IPS-NIHi7 (cell line): ENCODE measurements around the gene PCNX3.

Experiments
- DNase-seq: peaks from one replicate; pipeline ENCODE4 v3.0.0; 2012; ENCODE audit warnings: mixed read lengths; ENCODE audit errors: extremely low spot score

The PCNX3 gene

DNA sequence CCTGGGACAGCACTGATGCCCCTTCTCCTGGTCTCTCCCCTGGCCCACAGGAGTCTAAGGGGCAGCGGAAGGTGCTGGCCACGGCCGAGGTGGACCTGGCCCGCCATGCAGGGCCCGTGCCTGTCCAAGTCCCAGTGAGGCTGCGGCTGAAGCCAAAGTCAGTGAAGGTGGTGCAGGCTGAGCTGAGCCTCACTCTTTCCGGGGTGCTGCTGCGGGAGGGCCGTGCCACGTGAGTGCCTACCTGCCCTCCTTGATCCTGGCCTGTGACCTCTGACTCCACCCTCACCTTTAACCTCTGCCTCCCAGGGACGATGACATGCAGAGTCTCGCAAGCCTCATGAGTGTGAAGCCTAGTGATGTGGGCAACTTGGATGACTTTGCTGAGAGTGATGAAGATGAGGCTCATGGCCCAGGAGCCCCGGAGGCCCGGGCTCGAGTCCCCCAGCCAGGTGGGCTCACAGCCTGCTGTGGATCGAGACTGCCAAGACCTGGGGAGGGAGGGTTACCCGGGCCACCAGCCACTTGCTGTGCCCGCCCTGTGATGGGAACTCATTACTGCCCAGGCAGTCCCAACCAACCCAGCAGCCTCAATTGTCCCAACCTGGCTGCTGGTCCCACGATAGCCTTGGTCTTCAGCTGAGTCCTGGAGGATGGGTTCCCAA lies 35.4 kb upstream of the PCNX3 start:
- no peak for DNase-seq

DNA sequence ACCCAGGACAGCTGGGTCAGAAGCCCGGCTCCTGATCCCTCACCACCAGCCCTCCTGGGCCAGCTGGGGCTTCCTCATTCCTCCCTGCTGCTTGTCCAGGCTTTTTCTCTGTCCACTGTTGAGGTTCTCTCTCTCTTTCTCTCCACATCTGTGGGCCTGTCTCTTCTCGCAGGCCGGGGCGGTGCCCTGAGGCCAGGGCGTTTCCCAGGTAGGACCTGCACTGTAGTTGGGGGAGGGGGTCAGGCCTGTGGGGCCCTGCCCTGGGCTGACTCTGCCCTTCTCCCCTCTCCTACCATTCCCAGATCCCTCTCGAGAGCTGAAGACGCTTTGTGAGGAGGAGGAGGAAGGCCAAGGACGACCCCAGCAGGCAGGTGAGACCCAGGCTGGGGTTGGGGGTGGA lies 34.8 kb upstream of the PCNX3 start:
- no peak for DNase-seq

DNA sequence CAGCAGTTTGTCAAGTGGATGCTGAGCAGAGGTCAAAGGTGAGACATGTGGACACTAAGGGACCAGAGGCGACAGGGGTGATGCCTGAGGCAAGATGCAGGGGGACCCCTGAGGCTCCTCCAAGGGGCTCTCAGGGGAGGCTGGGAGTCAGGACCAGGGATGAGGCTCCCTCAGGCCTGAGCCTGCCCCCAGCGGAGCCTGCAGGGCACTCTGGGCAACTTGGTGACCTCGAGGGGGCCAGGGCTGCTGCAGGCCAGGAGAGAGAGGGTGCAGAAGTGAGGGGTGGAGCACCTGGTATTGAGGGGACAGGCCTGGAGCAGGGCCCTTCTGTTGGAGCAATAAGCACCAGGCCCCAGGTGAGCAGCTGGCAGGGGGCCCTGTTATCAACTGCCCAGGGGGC lies 33.6 kb upstream of the PCNX3 start:
- DNase-seq, result no peak

DNA sequence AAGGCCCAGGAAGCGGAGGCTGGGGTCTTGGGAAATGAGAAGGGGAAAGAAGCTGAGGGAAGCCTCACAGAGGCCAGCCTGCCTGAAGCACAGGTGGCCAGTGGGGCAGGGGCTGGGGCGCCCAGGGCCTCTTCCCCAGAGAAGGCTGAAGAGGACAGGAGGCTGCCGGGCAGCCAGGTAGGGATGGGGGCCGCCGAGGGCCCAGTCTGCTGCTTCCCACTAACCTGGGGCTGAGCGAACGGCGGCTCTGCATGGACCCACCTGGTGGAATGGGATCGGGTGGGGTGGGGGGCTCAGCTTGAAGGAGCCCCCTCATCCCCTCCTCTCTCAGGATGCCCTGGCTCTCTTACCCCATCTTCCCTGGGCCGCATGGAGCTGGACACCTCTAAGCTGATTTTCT lies 32.0 kb upstream of the PCNX3 start:
- no peak for DNase-seq

DNA sequence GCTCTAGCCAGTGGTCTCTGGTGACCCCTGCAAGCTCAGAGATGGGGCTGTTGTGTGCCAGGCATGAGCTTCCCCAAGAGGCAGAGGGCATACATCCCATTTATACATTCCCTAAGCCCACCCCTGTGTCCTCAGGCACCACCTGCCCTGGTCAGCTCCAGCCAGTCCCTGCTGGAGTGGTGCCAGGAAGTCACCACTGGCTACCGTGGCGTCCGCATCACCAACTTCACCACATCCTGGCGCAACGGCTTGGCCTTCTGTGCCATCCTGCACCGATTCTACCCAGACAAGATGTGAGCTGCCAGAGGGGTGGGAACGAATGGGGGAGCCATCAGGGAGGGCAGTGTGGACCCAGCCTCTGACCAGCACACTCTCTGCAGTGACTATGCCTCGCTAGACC lies 31.5 kb upstream of the PCNX3 start:
- DNase-seq, result no peak

DNA sequence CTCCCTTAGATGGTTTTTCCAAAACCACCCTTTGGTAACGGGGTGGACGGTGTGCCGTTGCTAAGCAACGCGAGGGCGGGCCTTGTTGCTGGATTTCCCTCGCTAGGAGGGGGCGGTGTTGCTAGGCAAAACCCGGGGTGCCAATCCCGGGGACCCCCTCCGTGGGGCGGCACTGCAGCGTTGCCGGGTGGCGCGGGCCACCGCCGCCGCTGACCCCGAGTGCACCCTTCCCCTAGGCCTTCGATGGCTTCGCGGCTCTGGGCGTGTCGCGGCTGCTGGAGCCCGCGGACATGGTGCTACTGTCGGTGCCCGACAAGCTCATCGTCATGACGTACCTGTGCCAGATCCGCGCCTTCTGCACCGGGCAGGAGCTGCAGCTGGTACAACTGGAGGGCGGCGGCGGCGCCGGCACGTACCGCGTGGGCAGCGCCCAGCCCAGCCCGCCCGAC lies 30.8 kb upstream of the PCNX3 start:
- no peak for DNase-seq

DNA sequence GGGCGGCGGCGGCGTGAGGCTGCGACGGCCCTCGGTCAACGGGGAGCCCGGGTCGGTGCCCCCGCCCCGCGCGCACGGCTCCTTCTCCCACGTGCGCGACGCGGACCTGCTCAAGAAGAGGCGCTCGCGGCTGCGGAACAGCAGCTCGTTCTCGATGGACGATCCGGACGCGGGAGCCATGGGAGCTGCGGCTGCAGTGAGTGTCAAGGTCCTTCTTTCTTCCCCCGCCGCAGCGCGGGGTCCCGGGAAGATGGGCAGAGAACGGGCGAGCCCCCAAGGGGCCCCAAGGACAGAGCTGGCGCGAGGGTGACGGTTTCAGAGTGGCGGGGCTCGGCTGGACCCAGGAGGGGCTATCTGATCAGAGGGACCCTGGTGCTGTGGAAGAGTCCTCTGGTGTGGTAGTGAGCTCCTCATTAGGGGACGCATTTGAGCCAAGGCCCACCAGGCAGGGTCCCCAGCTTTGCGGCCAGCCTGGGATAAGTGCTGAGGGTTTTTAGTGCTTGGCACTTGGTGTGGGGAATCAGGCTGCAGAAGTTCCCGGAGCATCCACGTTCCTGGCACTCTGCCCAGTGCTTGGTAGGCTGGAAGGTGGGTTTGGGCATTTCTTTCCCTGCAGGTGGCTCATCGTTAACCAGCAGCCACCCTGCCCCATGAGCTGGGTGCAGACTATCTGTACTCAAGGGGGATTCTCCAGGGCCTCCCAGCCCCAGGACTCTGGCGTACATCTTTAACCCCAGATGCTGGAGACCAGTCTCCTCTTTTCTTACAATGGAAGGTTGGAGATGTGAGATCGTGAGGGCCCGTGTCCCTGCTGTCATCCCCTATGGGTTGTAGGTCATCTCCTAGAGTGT lies 30.0 kb upstream of the PCNX3 start:
- no peak for DNase-seq

DNA sequence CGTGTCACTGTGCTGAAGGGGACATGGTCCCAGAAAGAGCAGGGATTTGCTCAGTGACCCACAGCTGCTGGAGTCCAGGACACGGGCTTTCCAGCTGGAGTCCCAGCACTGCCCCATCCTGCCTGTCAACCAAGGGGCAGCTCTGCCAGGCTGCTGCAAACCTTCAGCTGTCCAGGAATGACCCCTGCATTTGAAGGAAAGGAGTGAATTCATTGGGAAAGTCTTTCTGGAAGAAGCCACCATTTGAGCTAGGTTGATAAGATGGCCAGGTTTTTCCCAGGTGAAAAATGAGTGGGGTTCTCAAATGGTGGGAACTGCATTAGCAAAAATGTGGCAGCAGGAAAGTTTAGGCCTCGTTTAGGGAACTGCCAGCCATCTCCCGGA lies 29.3 kb upstream of the PCNX3 start:
- DNase-seq, result no peak

DNA sequence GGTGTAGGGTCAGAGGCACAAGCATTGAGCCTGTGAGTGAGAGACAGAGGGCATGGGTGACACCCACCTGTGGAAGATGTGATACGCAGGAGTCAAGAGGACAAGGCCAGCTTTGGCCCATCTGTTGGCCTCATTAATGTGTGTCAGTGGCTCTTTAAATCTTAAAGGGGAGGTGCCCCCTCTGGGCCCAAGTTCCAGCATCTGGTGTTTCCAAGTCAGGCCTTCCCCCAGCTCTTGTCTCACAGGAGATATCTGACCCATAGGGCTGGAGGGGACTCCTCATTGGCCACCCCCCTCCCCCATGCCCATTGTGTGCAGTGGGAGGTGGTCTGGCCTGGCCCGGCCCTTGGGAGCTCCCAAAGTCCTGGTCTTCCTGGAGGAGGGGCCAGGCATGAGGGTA lies 28.9 kb upstream of the PCNX3 start:
- DNase-seq, result peak; percentile 46

DNA sequence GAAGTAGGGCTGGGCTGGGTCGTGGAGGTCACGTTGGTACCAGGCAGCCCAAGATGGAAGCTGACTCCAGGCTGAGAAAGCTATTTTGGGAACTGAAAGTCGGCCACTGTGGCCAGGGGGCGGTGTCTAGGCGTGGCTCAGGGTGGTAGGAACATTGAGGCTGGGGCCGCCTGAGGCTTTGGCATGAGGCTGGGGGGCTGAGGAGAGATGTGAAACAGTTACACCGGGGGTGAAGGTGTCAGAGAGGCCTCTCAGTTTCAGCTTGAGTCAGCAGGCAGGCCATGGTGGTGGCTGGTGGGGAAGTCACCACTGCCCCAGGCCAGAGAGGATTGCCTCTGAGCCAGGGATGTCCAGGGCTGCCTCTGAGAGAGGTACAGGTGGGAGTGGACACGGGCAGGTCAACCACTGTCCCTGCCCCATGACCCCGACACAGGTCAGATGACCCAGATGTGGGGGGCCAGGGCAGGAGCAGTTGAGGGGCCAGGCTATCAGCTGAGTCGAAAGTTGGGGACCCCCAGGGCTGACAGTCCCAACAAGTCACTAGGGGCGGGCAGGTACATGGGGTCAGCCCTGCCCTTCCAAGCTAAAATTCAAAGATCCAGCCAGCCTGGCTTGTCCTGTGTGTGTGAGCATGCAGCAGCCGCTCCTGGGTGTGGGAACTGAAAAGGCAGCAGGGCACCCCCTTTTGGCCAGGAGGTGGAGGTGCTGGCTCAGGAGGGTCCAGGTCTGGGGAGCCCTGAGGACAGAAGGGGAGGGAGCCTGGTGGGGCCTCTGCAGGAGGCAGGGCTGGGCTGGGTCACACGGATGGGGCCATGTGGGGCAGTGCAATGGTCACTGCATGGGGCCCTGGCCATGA lies 27.1 kb upstream of the PCNX3 start:
- peak; percentile 87 for DNase-seq

DNA sequence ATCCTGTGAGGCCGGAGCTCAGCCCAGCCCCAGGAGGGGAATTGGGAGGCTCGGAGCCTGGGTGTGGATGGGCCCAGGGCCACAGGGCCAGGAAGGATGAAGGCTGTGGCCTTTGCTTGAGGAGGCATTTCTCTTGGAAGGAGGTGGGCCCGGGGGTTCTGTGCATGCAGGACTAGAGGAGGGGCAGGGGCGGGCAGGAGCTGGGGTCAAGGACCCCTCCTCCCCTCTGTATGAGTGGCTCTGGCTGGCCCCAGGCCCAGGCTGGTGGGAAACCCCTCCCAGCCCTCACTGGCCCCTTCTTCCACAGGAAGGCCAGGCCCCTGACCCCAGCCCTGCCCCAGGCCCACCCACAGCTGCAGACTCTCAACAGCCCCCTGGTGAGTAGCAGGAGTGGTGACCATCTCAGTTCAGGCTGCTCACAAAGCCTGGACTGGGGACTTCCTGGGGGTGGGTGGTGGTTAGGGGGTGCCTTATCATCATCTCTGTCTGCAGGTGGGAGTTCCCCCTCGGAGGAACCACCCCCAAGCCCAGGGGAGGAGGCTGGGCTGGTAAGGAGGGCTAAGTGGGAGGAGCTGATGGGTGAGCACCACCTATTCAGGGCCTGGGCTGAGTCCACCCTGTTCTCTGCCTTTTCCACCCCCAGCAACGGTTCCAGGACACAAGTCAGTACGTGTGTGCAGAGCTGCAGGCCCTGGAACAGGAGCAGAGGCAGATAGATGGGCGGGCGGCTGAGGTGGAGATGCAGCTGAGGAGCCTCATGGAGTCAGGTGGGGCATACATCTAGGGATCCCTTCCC lies 25.9 kb upstream of the PCNX3 start:
- no peak for DNase-seq

DNA sequence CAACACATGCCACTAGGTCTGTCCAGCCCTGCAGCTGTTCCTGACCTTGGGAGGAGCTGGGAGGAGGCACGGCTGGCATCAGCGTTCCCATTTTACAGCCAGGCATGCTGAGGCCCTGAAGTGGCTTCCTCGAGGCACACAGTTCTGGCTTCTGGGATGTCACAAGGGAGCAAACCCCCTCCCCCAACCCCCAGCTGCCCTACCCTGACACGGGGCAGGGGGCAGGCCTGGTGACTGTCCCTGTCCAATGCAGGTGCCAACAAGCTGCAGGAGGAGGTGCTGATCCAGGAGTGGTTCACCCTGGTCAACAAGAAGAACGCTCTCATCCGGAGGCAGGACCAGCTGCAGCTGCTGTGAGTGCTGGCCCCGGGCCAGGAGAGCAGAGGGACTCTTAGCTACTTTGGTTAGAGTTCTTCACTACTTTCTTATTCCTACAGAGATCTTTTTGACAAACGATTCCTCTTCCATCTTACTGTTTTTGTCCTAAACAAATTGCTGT lies 25.3 kb upstream of the PCNX3 start:
- no peak for DNase-seq

DNA sequence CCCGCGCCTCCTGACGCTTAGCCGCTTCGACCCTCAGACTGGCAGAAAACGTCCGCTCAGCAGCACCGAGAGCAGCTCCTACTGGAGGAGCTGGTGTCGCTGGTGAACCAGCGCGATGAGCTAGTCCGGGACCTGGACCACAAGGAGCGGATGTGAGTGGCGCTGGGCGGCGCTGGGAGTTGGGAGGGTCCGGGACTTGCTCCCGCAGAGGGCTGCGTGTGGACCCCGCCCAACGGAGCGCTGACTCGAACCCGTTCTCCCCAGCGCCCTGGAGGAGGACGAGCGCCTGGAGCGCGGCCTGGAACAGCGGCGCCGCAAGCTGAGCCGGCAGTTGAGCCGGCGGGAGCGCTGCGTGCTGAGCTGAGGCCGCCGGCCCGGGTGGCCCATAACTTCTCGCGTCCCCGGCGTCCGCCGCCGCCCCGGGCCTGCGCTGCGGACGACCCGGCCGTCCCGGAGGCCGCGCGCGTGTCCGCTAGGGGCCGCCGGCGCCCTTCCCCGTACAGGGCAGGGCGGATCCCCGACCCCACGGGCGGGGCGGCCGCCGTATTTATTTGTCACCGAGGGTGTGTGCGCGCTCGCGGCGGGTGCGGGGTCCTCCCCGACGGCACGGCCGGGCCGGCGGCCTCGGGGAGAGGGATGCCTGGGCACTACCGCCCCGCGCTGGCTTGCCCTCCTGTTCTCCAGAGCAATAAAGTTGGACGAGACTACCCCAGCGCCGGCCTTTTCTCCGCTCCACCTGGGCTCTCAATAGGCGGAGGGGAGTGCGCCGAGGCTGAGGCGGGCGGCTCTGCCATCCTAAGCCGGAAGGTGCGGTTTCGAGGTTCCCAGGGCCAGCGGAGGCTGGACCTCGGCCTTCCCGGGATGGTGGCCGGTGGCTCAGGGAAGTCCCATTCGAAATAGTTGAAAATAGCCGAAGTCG lies 23.4 kb upstream of the PCNX3 start:
- peak; percentile 79 for DNase-seq

DNA sequence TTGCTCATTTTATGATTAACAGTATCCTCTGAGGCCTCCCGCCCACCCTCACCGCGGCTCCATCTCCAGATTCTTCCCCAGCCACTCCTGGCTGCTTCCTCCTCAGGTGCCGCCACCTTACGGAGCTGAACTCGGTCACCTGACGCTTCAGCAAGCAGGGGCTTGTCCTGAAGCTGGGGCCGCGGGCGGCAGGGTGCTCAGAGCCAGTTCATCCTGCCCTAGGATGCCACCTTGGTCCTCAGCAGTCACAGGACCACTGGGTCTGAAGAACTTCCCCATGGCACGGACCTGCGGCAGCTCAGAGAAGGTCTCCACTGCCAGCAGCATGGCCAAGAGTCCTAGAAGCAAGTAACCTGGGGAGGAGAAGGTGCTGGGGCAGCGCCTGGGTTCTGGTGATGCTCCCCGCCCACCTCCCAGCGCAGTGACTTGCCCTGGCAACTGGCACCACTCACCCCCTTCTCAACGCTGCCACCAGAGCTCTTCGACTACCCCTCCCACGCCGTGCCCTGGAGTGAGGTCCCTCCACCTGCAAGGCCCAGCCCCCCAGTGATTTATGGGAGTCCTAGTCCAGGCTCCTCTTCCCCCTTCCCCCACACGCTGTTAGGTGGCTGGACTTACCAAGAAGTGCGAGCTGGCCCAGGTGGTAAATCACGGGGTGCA lies 22.6 kb upstream of the PCNX3 start:
- no peak for DNase-seq

DNA sequence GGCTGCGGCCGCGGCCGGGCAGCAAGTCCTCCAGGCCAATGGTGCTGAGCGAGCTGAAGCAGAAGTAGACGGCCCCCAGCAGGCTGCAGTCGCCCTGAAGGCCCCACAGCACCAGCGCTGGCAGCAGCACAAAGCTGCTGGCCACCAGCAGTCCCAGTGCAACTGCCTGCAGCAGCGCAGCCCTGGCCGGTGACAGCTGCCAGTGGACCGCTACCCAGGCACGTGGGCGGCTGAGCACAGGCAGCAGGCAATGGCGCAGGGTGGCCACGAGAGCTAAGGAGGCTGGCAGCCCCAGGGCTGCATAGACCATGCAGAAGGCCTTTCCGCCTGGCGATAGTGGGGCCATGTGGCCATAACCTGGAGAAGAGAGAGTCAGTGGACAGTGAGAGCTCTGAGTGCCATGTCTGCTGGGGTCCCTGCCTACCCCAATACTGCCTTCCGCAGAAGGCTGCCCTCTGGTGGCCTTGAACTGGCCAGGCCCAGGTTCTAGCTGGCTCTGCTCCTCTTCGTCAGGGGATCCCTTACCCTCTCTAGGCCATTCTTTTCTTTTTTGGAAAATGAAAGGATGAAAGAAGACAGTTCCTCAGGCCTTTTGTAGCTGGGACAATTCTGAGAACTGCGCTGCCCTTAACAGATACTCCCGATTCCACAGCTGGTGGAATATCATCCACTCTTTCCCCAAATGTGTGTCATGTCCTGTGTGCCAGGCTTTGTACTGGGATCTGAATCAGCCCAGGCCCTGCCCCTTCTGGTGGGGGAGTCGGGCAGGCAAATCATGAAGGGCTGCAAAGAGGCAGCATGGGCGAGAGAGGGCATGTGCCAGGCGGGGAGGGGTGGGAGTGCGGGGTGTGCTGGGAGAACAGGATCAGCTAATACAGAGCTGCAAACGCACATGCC lies 21.8 kb upstream of the PCNX3 start:
- peak; percentile 78 for DNase-seq

DNA sequence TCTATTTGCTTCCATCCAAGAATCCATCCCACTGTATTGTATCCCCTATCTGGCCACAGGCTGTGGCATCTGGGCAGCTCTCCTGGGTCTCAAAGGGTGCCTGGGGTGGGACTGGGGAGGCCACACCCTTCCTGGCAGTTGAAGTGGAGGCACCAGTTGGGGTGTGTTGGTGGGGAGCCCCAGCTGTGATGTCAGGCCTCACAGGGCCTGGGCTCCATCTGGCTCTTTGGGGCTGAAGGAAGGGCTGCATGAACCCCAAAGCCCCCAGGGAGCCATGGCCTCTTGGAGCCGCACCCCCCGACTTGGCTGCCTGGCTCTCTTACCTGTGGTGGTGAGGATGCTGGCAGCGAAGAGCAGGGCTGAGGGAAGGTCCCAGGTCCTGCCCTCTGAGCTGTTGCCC lies 20.4 kb upstream of the PCNX3 start:
- no peak for DNase-seq

DNA sequence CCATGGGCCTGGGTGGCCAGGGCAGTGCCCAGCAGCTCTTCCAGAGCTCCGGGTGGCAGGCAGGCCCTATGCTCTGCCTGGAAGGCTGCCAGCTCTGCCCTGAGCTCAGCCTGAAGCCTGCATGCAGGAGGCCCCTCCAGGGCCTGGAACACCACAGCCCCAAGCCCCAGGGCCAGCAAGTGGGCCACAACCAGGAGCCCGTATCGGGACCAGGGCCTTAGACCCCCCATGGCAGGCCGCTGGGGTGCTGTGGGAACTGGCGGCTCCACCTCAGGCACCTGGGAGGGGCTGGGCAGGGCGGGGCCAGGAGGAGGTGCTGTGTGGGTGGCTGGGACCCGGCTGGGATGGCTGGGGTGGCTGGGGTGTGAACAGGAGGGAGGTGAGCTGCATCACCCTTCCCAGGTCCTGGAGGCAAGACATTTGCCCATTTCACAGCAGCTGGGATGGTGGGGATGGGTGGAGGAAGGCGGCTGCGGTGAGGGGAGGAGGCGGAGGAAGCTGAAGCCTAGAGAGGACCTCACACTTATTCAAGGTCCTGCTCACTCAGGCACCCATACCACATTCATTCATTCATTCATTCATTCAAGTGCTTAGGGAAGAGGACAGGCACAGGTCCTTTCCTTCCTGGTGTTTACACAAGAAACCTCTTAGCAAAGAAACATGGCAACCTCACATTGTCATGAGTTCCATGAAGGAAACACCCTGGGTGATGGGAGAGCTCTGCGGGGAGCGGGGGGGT lies 19.9 kb upstream of the PCNX3 start, which contains the start of gene KCNK7:
Gene KCNK7, minus strand, starts transcription at position 258 of the 739 bp plus-strand sequence. Its CDS starts 28 bp downstream, at position 230.
- DNase-seq, result no peak

DNA sequence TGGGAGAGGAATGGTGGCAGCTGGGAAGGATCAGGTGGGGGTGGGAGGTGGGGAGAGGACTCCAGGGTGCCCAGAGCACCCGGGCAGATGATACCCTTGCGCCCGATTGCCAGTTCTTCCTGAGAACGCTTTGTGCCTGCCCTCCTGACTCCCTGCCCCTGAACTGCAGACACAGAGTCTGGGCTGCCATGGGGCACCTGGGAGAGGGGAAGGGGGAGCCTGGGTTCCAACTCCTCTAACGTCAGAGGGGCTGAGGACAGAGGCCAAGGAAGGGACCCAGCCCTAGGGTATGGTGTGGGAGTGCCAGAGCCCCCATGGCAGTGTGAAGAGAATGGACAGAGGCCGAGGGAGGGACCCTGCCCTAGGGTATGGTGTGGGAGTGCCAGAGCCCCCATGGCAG lies 19.1 kb upstream of the PCNX3 start:
- DNase-seq, result no peak
